Stimulated activated CD8-positive, alpha-beta memory T cell treated with anti-CD3 and anti-CD28 coated beads, Interleukin-12 subunit alpha, Interleukin-12 subunit beta, amount 100 ng/mL, for 24 hours (primary cell): ENCODE results near the gene ZNF428.

Source experiments
- DNase-seq: peaks from one replicate; pipeline ENCODE4 v3.0.0-alpha.2; 2020; ENCODE audit errors: extremely low read depth

The ZNF428 gene

GRCh38 chr19:43562226-43562697 is 57.2 kb downstream of the ZNF428 start:
- DNase-seq: no peak

GRCh38 chr19:43561139-43561970 is 58.1 kb downstream of the ZNF428 start:
- DNase-seq: no peak

GRCh38 chr19:43560687-43561086 is 58.7 kb downstream of the ZNF428 start:
- no peak for DNase-seq
